ENCODE data around the gene APLF.

GRCh38 chr2:68566362-68566761, 99.0 kb downstream of the APLF start:
- TF ChIP-seq EZH2 (optimal IDR thresholded peaks at IDR 0.05; ENCODE audit: low read depth, low read length): no peak
- TF ChIP-seq CTCF (IDR thresholded peaks at IDR 0.05; ENCODE audit: low read length): no peak

All from MM.1S (cell line).